Measurements from ENCODE around the gene KIF12. TPM values are rescaled to one million over a fixed set of nuclear protein-coding genes. Genes with fewer than 3 reads are reported as not detected.

The KIF12 gene
- total and polyA plus RNA-seq, 9 donors: 0.54 to 17.8 (median 2.0) TPM; not detected in 1

GRCh38 chr9:114093031-114093471, 6.0 kb downstream of the KIF12 start:
- Histone ChIP-seq H3K4me1 (ENCODE audit: insufficient read depth) (peaks cover 3% of the 10 kb centered on the region), H3K9me3 (no peaks in the 10 kb centered on the region), H3K4me3 (no peak overlapping the region), H3K27ac (no peak overlapping the region), H3K36me3 (no peaks in the 10 kb centered on the region), H3K27me3 (no peaks in the 10 kb centered on the region)
- intact Hi-C loops (cut with DNase I): no loop called here
- WGBS, 3 donors: 83 to 87% (median 86%) methylated on average over 4 of the region's 4 CpGs
- DNase-seq: no peak
- TF ChIP-seq POLR2A (IDR thresholded peaks at IDR 0.05) (no peak), EP300 (IDR thresholded peaks at IDR 0.05) (no peak), CTCF (IDR thresholded peaks at IDR 0.05) (no peak)

- intact Hi-C loops (cut with DNase I): no loop called here
- DNase-seq: no peak
- no peaks in the 10 kb centered on the region for H3K27me3 ChIP-seq
- no peaks in the 10 kb centered on the region for H3K9me3 ChIP-seq
- TF ChIP-seq EP300 (IDR thresholded peaks at IDR 0.05) (no peak), CTCF (IDR thresholded peaks at IDR 0.05) (no peak), POLR2A (IDR thresholded peaks at IDR 0.05) (no peak)
- no peak overlapping the region for H3K27ac ChIP-seq
- H3K4me1 ChIP-seq (ENCODE audit: insufficient read depth): no peaks in the 10 kb centered on the region
- no peaks in the 10 kb centered on the region for H3K36me3 ChIP-seq
- 78 to 88% (median 88%) methylated on average over 4 of the region's 4 CpGs for WGBS, 3 donors
- H3K4me3 ChIP-seq: no peak overlapping the region
Observed at GRCh38 chr9:114092336-114092735, 6.8 kb downstream of the KIF12 start.

GRCh38 chr9:114091711-114092110, 7.4 kb downstream of the KIF12 start:
- H3K4me1 ChIP-seq (ENCODE audit: insufficient read depth): no peaks in the 10 kb centered on the region
- TF ChIP-seq EP300 (IDR thresholded peaks at IDR 0.05) (no peak), CTCF (IDR thresholded peaks at IDR 0.05) (no peak), POLR2A (IDR thresholded peaks at IDR 0.05) (no peak)
- intact Hi-C loops (cut with DNase I): no loop called here
- no peak overlapping the region for H3K4me3 ChIP-seq
- DNase-seq: no peak
- H3K36me3 ChIP-seq: no peaks in the 10 kb centered on the region
- no peak overlapping the region for H3K27ac ChIP-seq
- no peaks in the 10 kb centered on the region for H3K27me3 ChIP-seq
- H3K9me3 ChIP-seq: no peaks in the 10 kb centered on the region
- WGBS, 3 donors: 93% methylated on average over 1 to 8 of the region's 8 CpGs

- no peaks in the 10 kb centered on the region for H3K36me3 ChIP-seq
- no peak overlapping the region for H3K4me3 ChIP-seq
- H3K9me3 ChIP-seq: no peaks in the 10 kb centered on the region
- 94 to 99% (median 97%) methylated on average over 4 of the region's 4 CpGs for WGBS, 3 donors
- no peaks in the 10 kb centered on the region for H3K4me1 ChIP-seq (ENCODE audit: insufficient read depth)
- no peak for TF ChIP-seq CTCF (IDR thresholded peaks at IDR 0.05)
- TF ChIP-seq EP300 (IDR thresholded peaks at IDR 0.05): no peak
- no peak for TF ChIP-seq POLR2A (IDR thresholded peaks at IDR 0.05)
- intact Hi-C loops (cut with DNase I): no loop called here
- H3K27ac ChIP-seq: no peak overlapping the region
- H3K27me3 ChIP-seq: no peaks in the 10 kb centered on the region
- no peak for DNase-seq
Observed at GRCh38 chr9:114090798-114091197, 8.3 kb downstream of the KIF12 start.

Measured in ovary (tissue), 9 donors.